ENCODE results near the gene CD44. TPM values are rescaled to one million over a fixed set of nuclear protein-coding genes. Genes with fewer than 3 reads are reported as not detected.

The CD44 gene
- total and polyA plus RNA-seq, 9 donors = 8.3 to 330 (median 26.0) TPM

DNA sequence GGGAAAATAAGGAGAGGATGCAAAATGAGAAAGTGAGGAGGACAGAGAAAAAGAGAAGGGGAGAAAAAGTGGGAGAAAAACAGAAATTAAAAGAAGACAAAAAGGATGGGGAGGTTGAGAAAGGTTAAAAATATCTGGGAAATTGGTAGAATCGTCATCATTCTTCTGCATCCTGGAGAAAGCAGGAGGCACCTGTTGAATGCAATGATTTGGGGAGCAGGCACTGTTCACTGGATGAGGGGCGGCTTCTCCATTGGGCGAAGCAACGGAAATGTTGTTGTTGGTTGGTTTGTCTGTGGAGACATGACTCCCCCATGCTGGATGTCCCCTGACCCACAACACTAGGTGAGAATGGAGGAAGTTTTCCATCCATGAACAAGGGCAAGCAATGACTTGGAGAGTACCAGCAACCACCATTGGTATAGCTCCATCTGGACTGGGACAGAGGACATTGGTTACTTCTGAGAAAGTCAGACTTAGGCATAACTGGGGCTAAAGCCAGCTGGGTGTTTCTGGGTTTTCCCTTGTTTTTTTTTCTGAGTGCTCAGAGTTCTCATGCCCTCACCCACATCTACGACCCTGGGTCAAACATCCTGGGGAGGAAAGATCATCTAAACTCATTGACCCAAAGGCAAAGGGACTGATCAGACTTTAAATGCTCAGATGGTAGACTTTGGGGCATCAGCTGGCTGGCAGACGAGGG is 11.9 kb upstream of the CD44 start:
- WGBS, 3 donors = 84 to 96% (median 93%) methylated on average over 6 of the region's 6 CpGs
- Histone ChIP-seq H3K9me3 (no peaks in the 10 kb centered on the region), H3K4me1 (ENCODE audit: insufficient read depth) (no peaks in the 10 kb centered on the region), H3K4me3 (no peak overlapping the region), H3K36me3 (no peaks in the 10 kb centered on the region), H3K27ac (no peak overlapping the region), H3K27me3 (no peaks in the 10 kb centered on the region)
- no peak for TF ChIP-seq EP300 (IDR thresholded peaks at IDR 0.05)
- TF ChIP-seq POLR2A (IDR thresholded peaks at IDR 0.05) = no peak
- TF ChIP-seq, protein P1, sequence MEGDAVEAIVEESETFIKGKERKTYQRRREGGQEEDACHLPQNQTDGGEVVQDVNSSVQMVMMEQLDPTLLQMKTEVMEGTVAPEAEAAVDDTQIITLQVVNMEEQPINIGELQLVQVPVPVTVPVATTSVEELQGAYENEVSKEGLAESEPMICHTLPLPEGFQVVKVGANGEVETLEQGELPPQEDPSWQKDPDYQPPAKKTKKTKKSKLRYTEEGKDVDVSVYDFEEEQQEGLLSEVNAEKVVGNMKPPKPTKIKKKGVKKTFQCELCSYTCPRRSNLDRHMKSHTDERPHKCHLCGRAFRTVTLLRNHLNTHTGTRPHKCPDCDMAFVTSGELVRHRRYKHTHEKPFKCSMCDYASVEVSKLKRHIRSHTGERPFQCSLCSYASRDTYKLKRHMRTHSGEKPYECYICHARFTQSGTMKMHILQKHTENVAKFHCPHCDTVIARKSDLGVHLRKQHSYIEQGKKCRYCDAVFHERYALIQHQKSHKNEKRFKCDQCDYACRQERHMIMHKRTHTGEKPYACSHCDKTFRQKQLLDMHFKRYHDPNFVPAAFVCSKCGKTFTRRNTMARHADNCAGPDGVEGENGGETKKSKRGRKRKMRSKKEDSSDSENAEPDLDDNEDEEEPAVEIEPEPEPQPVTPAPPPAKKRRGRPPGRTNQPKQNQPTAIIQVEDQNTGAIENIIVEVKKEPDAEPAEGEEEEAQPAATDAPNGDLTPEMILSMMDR (IDR thresholded peaks at IDR 0.05) = no peak
- no peak for DNase-seq
- intact Hi-C loops (cut with DNase I) = no loop called here

- intact Hi-C loops (cut with DNase I) = no loop called here
- H3K4me3 ChIP-seq = no peak overlapping the region
- H3K27ac ChIP-seq = no peak overlapping the region
- H3K36me3 ChIP-seq = no peaks in the 10 kb centered on the region
- TF ChIP-seq EP300 (IDR thresholded peaks at IDR 0.05) (no peak), POLR2A (IDR thresholded peaks at IDR 0.05) (no peak)
- TF ChIP-seq, protein P1 (IDR thresholded peaks at IDR 0.05) = no peak
- no peak for DNase-seq
- no peaks in the 10 kb centered on the region for H3K27me3 ChIP-seq
- no peaks in the 10 kb centered on the region for H3K9me3 ChIP-seq
- no peaks in the 10 kb centered on the region for H3K4me1 ChIP-seq (ENCODE audit: insufficient read depth)
- WGBS, 3 donors = 76 to 96% (median 96%) methylated on average over 2 of the region's 2 CpGs
These were observed 11.4 kb upstream of the CD44 start for GRCh38 chr11:35127619-35128018.

DNA sequence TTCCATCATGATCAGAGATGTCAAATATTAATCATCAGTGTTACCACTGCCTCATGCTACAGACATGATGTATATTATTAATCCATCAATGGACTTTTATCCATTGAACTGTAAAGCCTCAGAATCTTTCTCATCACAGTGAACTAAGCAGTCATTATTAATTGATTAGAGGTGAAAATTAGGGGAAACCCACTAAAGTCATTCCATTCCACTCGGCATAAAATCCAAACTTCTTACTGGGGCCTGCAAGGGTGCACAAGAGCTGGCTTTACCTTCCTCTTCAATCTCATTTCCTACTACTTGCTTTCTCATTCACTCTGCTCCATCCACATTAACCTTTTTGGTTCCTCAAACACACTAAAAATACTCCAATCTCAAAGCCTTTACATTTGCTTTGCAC is 7.9 kb upstream of the CD44 start:
- 78 to 100% (median 87%) methylated on average over 1 of the region's 1 CpG for WGBS, 3 donors
- Histone ChIP-seq H3K4me1 (ENCODE audit: insufficient read depth) (no peaks in the 10 kb centered on the region), H3K27ac (no peak overlapping the region), H3K9me3 (no peaks in the 10 kb centered on the region), H3K4me3 (no peak overlapping the region), H3K36me3 (no peaks in the 10 kb centered on the region), H3K27me3 (no peaks in the 10 kb centered on the region)
- TF ChIP-seq POLR2A (IDR thresholded peaks at IDR 0.05) (no peak), EP300 (IDR thresholded peaks at IDR 0.05) (no peak)
- TF ChIP-seq, protein P1 (IDR thresholded peaks at IDR 0.05) = no peak
- no peak for DNase-seq
- intact Hi-C loops (cut with DNase I) = no loop called here

DNA sequence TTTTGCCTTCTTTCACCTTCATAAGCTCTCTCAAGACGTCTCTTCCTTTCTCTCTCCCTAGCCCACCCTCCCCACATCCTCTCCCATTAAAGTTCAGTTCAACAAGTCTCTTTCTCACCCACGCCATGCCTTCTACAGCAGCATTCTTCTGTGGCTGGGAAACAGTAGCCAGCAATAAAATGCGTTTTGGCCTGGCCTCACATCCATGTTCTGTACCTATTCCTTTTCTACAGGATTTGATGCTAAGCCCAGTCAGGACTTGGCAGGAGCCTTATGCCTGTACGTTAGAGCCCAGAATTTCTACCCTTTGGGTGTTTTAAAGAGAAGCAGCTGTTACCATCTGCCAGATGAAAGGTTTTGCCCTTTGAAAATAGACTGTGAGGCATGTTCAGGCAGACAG is 7.1 kb upstream of the CD44 start:
- TF ChIP-seq, protein P1 (IDR thresholded peaks at IDR 0.05) = no peak
- no peak for TF ChIP-seq POLR2A (IDR thresholded peaks at IDR 0.05)
- no peak for TF ChIP-seq EP300 (IDR thresholded peaks at IDR 0.05)
- WGBS, 3 donors = 54 to 58% (median 57%) methylated on average over 4 of the region's 4 CpGs
- Histone ChIP-seq H3K27me3 (no peaks in the 10 kb centered on the region), H3K9me3 (no peaks in the 10 kb centered on the region), H3K27ac (no peak overlapping the region), H3K4me3 (no peak overlapping the region), H3K36me3 (no peaks in the 10 kb centered on the region), H3K4me1 (ENCODE audit: insufficient read depth) (no peaks in the 10 kb centered on the region)
- intact Hi-C loops (cut with DNase I) = no loop called here
- no peak for DNase-seq

Measured in ovary (tissue), 9 donors.